Colonic mucosa (tissue), 4 donors: ENCODE results near the gene CACNG4. TPM values are rescaled to one million over a fixed set of nuclear protein-coding genes. Genes with fewer than 3 reads are reported as not detected.

Source experiments
- DNase-seq: peaks from one replicate; pipeline ENCODE4 v3.0.0-alpha.2; 2020
- H3K27ac ChIP-seq: fragments of 200-600 bp; one replicate; pipeline ENCODE4 v1.8.0; 2021
- H3K27me3 ChIP-seq: fragments of 200-600 bp; one replicate; pipeline ENCODE4 v1.8.0; 2021
- H3K36me3 ChIP-seq: fragments of 200-600 bp; one replicate; pipeline ENCODE4 v1.8.0; 2021
- H3K4me1 ChIP-seq: fragments of 200-600 bp; one replicate; pipeline ENCODE4 v1.8.0; 2021; ENCODE audit warnings: mild to moderate bottlenecking
- H3K4me3 ChIP-seq: fragments of 200-600 bp; one replicate; pipeline ENCODE4 v1.8.0; 2021
- H3K9ac ChIP-seq, 2 donors: one replicate each; pipeline ENCODE4 v1.7.0; 2013; ENCODE audit warnings: control low read depth in 2 of 2, low read depth in 2 of 2, low read length in 2 of 2
- H3K9me3 ChIP-seq: fragments of 200-600 bp; one replicate; pipeline ENCODE4 v1.8.0; 2021
- CTCF ChIP-seq: fragments of 200-600 bp; IDR thresholded peaks from one replicate; pipeline ENCODE4 v1.8.0; 2022; ENCODE audit warnings: antibody characterized with exemption, mild to moderate bottlenecking
- intact Hi-C: fragments of 100-400 bp; cut with DNase I; formaldehyde crosslinking; loops from one replicate; pipeline ENCODE4 v1.14.1; 2022
- total RNA-seq, 2 donors: library from RNA; stranded (reverse); fragmentation: NEBNext Ultra II Directional in 1 of 2; extraction: Animal tissue kit (Norgen Biotek cat#: 25700) in 1 of 2; gene quantifications; one replicate each; pipeline ENCODE4 v1.2.1, GENCODE V29; 2021
- donor health status: healthy.
- donor health status: DM: no; HTN: no; CAD: no.
- donor health status: DM: no; HTN: no; CAD: no.

The CACNG4 gene
- total RNA-seq, 2 donors from 2014 or later, result 0.20 to 0.35 TPM

- Histone ChIP-seq H3K27me3 (no peaks in the 10 kb centered on the region), H3K4me1 (no peaks in the 10 kb centered on the region)
These were observed 20.0 kb upstream of the CACNG4 start for GRCh38 chr17:66944351-66945146.

GRCh38 chr17:66945147-66945835, 19.2 kb upstream of the CACNG4 start:
- Histone ChIP-seq H3K27ac (no peak overlapping the region), H3K4me1 (no peaks in the 10 kb centered on the region), H3K27me3 (no peaks in the 10 kb centered on the region), H3K9me3 (no peaks in the 10 kb centered on the region), H3K4me3 (no peak overlapping the region), H3K36me3 (no peaks in the 10 kb centered on the region), H3K9ac (no peak overlapping the region)
- TF ChIP-seq CTCF, result no peak
- intact Hi-C loops, result no loop called here
- DNase-seq, result no peak

More at GRCh38 chr17:66944351-66945146, 20.0 kb upstream of the CACNG4 start:
- no peak for TF ChIP-seq CTCF
- DNase-seq, result no peak
- Histone ChIP-seq H3K9me3 (no peaks in the 10 kb centered on the region), H3K36me3 (no peaks in the 10 kb centered on the region), H3K9ac (no peak overlapping the region), H3K27ac (no peak overlapping the region), H3K4me3 (no peak overlapping the region)
- intact Hi-C loops, result no loop called here

GRCh38 chr17:66946251-66946650, 18.3 kb upstream of the CACNG4 start:
- Histone ChIP-seq H3K36me3 (no peaks in the 10 kb centered on the region), H3K9me3 (no peaks in the 10 kb centered on the region), H3K27me3 (no peaks in the 10 kb centered on the region), H3K9ac (no peak overlapping the region), H3K27ac (no peak overlapping the region), H3K4me1 (no peaks in the 10 kb centered on the region), H3K4me3 (no peak overlapping the region)
- intact Hi-C loops, result no loop called here
- TF ChIP-seq CTCF, result no peak
- DNase-seq, result no peak

GRCh38 chr17:66947311-66947710, 17.2 kb upstream of the CACNG4 start:
- H3K4me3 ChIP-seq, result no peak overlapping the region
- H3K9ac ChIP-seq, result no peak overlapping the region
- H3K36me3 ChIP-seq, result no peaks in the 10 kb centered on the region
- DNase-seq, result no peak
- intact Hi-C loops, result no loop called here
- no peak for TF ChIP-seq CTCF
- H3K9me3 ChIP-seq, result no peaks in the 10 kb centered on the region
- no peak overlapping the region for H3K27ac ChIP-seq
- no peaks in the 10 kb centered on the region for H3K27me3 ChIP-seq
- peaks cover 7% of the 10 kb centered on the region for H3K4me1 ChIP-seq

GRCh38 chr17:66948061-66948750, 16.3 kb upstream of the CACNG4 start:
- DNase-seq, result no peak
- TF ChIP-seq CTCF, result no peak
- H3K4me1 ChIP-seq, result peaks cover 8% of the 10 kb centered on the region
- intact Hi-C loops, result no loop called here
- H3K9me3 ChIP-seq, result no peaks in the 10 kb centered on the region
- no peak overlapping the region for H3K4me3 ChIP-seq
- no peaks in the 10 kb centered on the region for H3K36me3 ChIP-seq
- no peaks in the 10 kb centered on the region for H3K27me3 ChIP-seq
- no peak overlapping the region for H3K9ac ChIP-seq
- no peak overlapping the region for H3K27ac ChIP-seq
